OCI-LY1 (cell line): ENCODE results near the gene DYSF.

ENCODE experiments used
- H2AFZ ChIP-seq: fragments of 200-600 bp; sonication (generic), shearing (Covaris generic); 2 replicates; pipeline ENCODE4 v1.6.0; 2014; ENCODE audit warnings: antibody characterized with exemption, mild to moderate bottlenecking, low read length
- H3F3A ChIP-seq: fragments of 200-600 bp; sonication (generic), shearing (Covaris generic); 2 replicates; pipeline ENCODE4 v1.6.0; 2014; ENCODE audit warnings: mild to moderate bottlenecking, antibody characterized with exemption, low read length, moderate library complexity; ENCODE audit not compliant: insufficient read depth
- H3K27ac ChIP-seq: fragments of 200-600 bp; sonication (generic); 2 replicates; pipeline ENCODE4 v1.5.1; 2014; ENCODE audit warnings: low read length, mixed run types, mild to moderate bottlenecking, low read depth; ENCODE audit not compliant: poor library complexity, severe bottlenecking
- H3K27me3 ChIP-seq: fragments of 200-600 bp; sonication (generic); 2 replicates; pipeline ENCODE4 v1.6.0; 2014; ENCODE audit warnings: antibody characterized with exemption, mild to moderate bottlenecking, low read length, moderate library complexity; ENCODE audit not compliant: insufficient read depth
- H3K36me3 ChIP-seq: fragments of 200-600 bp; sonication (generic); 2 replicates; pipeline ENCODE4 v1.6.1; 2014; ENCODE audit warnings: mild to moderate bottlenecking, antibody characterized with exemption, low read length, moderate library complexity, mixed read lengths; ENCODE audit not compliant: insufficient read depth
- H3K4me1 ChIP-seq: fragments of 200-600 bp; sonication (generic); 2 replicates; pipeline ENCODE4 v1.5.1; 2014; ENCODE audit warnings: mild to moderate bottlenecking, low read length, moderate library complexity; ENCODE audit not compliant: insufficient read depth, severe bottlenecking
- H3K4me2 ChIP-seq: fragments of 200-600 bp; sonication (generic), shearing (Covaris generic); 2 replicates; pipeline ENCODE4 v1.6.1; 2014; ENCODE audit warnings: low read length
- H3K4me3 ChIP-seq: fragments of 200-600 bp; sonication (generic); 2 replicates; pipeline ENCODE4 v1.5.1; 2014; ENCODE audit warnings: low read length, low read depth, mild to moderate bottlenecking, mixed read lengths; ENCODE audit not compliant: poor library complexity, severe bottlenecking
- H3K79me2 ChIP-seq: fragments of 200-600 bp; shearing (Covaris generic); 2 replicates; pipeline ENCODE4 v1.6.1; 2016; ENCODE audit warnings: mixed run types, low read length, mixed read lengths; ENCODE audit not compliant: insufficient read depth
- H3K9ac ChIP-seq: fragments of 200-600 bp; sonication (generic), shearing (Covaris generic); 2 replicates; pipeline ENCODE4 v1.6.1; 2014; ENCODE audit warnings: mild to moderate bottlenecking, low read length, mixed read lengths
- H3K9me2 ChIP-seq: fragments of 200-600 bp; sonication (generic), shearing (Covaris generic); 2 replicates; pipeline ENCODE4 v1.6.1; 2014; ENCODE audit warnings: low read depth, mild to moderate bottlenecking, low read length, mixed read lengths
- H3K9me3 ChIP-seq: fragments of 200-600 bp; shearing (Covaris generic); 2 replicates; pipeline ENCODE4 v1.6.1; 2014; ENCODE audit warnings: low read length, mixed read lengths
- H4K20me1 ChIP-seq: fragments of 200-600 bp; sonication (generic), shearing (Covaris generic); 2 replicates; pipeline ENCODE4 v1.6.0; 2016; ENCODE audit warnings: mild to moderate bottlenecking, low read length; ENCODE audit not compliant: insufficient read depth
- EZH2 ChIP-seq: fragments of 200-600 bp; sonication (generic), shearing (Covaris generic); IDR thresholded peaks from 2 replicates; pipeline ENCODE4 v1.8.0; 2017; ENCODE audit warnings: borderline replicate concordance, mixed run types, mild to moderate bottlenecking, antibody characterized with exemption, low read length, moderate library complexity, mixed read lengths
- TF ChIP-seq, protein P1 (sequence below): fragments of 200-600 bp; sonication (generic), shearing (Covaris generic); IDR thresholded peaks from 2 replicates; pipeline ENCODE4 v1.5.1; 2017; ENCODE audit warnings: mild to moderate bottlenecking, antibody characterized with exemption, low read length, moderate library complexity, mixed read lengths

Gene DYSF

GRCh38 chr2:71615767-71616730 is 162.7 kb downstream of the DYSF start:
- H2AFZ ChIP-seq, result no peak overlapping the region
- no peaks in the 10 kb centered on the region for H3K36me3 ChIP-seq
- H3K4me3 ChIP-seq, result no peak overlapping the region
- no peak overlapping the region for H3K9ac ChIP-seq
- H3K4me1 ChIP-seq, result no peaks in the 10 kb centered on the region
- H3F3A ChIP-seq, result no peaks in the 10 kb centered on the region
- no peaks in the 10 kb centered on the region for H3K9me3 ChIP-seq
- TF ChIP-seq, protein P1, sequence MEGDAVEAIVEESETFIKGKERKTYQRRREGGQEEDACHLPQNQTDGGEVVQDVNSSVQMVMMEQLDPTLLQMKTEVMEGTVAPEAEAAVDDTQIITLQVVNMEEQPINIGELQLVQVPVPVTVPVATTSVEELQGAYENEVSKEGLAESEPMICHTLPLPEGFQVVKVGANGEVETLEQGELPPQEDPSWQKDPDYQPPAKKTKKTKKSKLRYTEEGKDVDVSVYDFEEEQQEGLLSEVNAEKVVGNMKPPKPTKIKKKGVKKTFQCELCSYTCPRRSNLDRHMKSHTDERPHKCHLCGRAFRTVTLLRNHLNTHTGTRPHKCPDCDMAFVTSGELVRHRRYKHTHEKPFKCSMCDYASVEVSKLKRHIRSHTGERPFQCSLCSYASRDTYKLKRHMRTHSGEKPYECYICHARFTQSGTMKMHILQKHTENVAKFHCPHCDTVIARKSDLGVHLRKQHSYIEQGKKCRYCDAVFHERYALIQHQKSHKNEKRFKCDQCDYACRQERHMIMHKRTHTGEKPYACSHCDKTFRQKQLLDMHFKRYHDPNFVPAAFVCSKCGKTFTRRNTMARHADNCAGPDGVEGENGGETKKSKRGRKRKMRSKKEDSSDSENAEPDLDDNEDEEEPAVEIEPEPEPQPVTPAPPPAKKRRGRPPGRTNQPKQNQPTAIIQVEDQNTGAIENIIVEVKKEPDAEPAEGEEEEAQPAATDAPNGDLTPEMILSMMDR, result no peak
- TF ChIP-seq EZH2, result no peak
- no peak overlapping the region for H3K4me2 ChIP-seq
- H3K79me2 ChIP-seq, result no peaks in the 10 kb centered on the region
- no peaks in the 10 kb centered on the region for H3K27me3 ChIP-seq
- H4K20me1 ChIP-seq, result no peaks in the 10 kb centered on the region
- H3K9me2 ChIP-seq, result no peaks in the 10 kb centered on the region
- no peak overlapping the region for H3K27ac ChIP-seq

- Histone ChIP-seq H3K27ac (no peak overlapping the region), H3K9me2 (no peaks in the 10 kb centered on the region), H3K4me2 (no peak overlapping the region), H3F3A (no peaks in the 10 kb centered on the region), H3K4me3 (no peak overlapping the region), H3K9me3 (no peaks in the 10 kb centered on the region), H3K36me3 (no peaks in the 10 kb centered on the region), H2AFZ (no peak overlapping the region), H3K27me3 (no peaks in the 10 kb centered on the region), H3K9ac (no peak overlapping the region), H3K79me2 (no peaks in the 10 kb centered on the region), H3K4me1 (no peaks in the 10 kb centered on the region), H4K20me1 (no peaks in the 10 kb centered on the region)
- TF ChIP-seq EZH2, result no peak
- TF ChIP-seq, protein P1, result no peak
Observed at GRCh38 chr2:71617266-71617665, 163.9 kb downstream of the DYSF start.

GRCh38 chr2:71618327-71619113 is 165.2 kb downstream of the DYSF start:
- Histone ChIP-seq H4K20me1 (no peaks in the 10 kb centered on the region), H3K9me3 (no peaks in the 10 kb centered on the region), H3K27me3 (no peaks in the 10 kb centered on the region), H3K9ac (no peak overlapping the region), H3K36me3 (no peaks in the 10 kb centered on the region), H3K27ac (no peak overlapping the region), H3K4me1 (no peaks in the 10 kb centered on the region), H3F3A (no peaks in the 10 kb centered on the region), H3K4me3 (no peak overlapping the region), H3K79me2 (no peaks in the 10 kb centered on the region), H3K9me2 (no peaks in the 10 kb centered on the region), H3K4me2 (no peak overlapping the region), H2AFZ (no peak overlapping the region)
- TF ChIP-seq, protein P1, result no peak
- TF ChIP-seq EZH2, result no peak
